Lower lobe of right lung (tissue), 2 donors: Measurements from ENCODE around the gene TMEM256. TPM values are rescaled to one million over a fixed set of nuclear protein-coding genes. Genes with fewer than 3 reads are reported as not detected.

Source experiments
- ATAC-seq, 2 donors: fragments of 200-7000 bp; cut with Tn5 transposase; one replicate each; pipeline ENCODE4 v1.9.1; 2020 to 2022; ENCODE audit warnings: mild to moderate bottlenecking in 2 of 2, moderate library complexity in 2 of 2
- DNase-seq: peaks from one replicate; pipeline ENCODE4 v3.0.0-alpha.2; 2020
- H3K27ac ChIP-seq: fragments of 200-600 bp; one replicate; pipeline ENCODE4 v1.8.0; 2022
- H3K27me3 ChIP-seq: fragments of 200-600 bp; one replicate; pipeline ENCODE4 v1.8.0; 2022; ENCODE audit warnings: low read depth
- H3K36me3 ChIP-seq: fragments of 200-600 bp; one replicate; pipeline ENCODE4 v1.8.0; 2022; ENCODE audit warnings: mild to moderate bottlenecking
- H3K4me1 ChIP-seq: fragments of 200-600 bp; one replicate; pipeline ENCODE4 v1.8.0; 2022
- H3K4me3 ChIP-seq: fragments of 200-600 bp; one replicate; pipeline ENCODE4 v1.8.0; 2022; ENCODE audit warnings: mild to moderate bottlenecking
- H3K9me3 ChIP-seq: fragments of 200-600 bp; one replicate; pipeline ENCODE4 v1.8.0; 2022
- intact Hi-C: fragments of 100-400 bp; cut with DNase I; formaldehyde crosslinking; loops from one replicate; pipeline ENCODE4 v1.11.0; 2022
- total RNA-seq: library from RNA; stranded (reverse); fragmentation: NEBNext Ultra II Directional; extraction: Animal tissue kit (Norgen Biotek cat#: 25700); gene quantifications from one replicate; pipeline ENCODE4 v1.2.1, GENCODE V29; 2021
- TF ChIP-seq, protein P1 (sequence below): fragments of 200-600 bp; IDR thresholded peaks from one replicate; pipeline ENCODE4 v1.8.0; 2022; ENCODE audit warnings: antibody characterized with exemption, mild to moderate bottlenecking
- donor health status: DM: no; HTN: yes; CAD: no; lungs with severe emphysema.

The TMEM256 gene
- total RNA-seq, 1 donor from 2014 or later = 51.2 TPM

GRCh38 chr17:7436556-7437368 is 32.9 kb upstream of the TMEM256 start:
- peaks cover 34% of the 10 kb centered on the region for H3K27me3 ChIP-seq
- intact Hi-C loops = no loop called here
- H3K9me3 ChIP-seq = no peaks in the 10 kb centered on the region
- peak overlapping the region; percentile 81 for H3K27ac ChIP-seq
- H3K36me3 ChIP-seq = no peaks in the 10 kb centered on the region
- ATAC-seq = peak; percentile 87 to 90
- DNase-seq = peak; percentile 90
- peak overlapping the region; percentile 76 for H3K4me3 ChIP-seq
- TF ChIP-seq, protein P1, sequence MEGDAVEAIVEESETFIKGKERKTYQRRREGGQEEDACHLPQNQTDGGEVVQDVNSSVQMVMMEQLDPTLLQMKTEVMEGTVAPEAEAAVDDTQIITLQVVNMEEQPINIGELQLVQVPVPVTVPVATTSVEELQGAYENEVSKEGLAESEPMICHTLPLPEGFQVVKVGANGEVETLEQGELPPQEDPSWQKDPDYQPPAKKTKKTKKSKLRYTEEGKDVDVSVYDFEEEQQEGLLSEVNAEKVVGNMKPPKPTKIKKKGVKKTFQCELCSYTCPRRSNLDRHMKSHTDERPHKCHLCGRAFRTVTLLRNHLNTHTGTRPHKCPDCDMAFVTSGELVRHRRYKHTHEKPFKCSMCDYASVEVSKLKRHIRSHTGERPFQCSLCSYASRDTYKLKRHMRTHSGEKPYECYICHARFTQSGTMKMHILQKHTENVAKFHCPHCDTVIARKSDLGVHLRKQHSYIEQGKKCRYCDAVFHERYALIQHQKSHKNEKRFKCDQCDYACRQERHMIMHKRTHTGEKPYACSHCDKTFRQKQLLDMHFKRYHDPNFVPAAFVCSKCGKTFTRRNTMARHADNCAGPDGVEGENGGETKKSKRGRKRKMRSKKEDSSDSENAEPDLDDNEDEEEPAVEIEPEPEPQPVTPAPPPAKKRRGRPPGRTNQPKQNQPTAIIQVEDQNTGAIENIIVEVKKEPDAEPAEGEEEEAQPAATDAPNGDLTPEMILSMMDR = peak; percentile 87
- H3K4me1 ChIP-seq = peaks cover 56% of the 10 kb centered on the region

- TF ChIP-seq, protein P1 = no peak
- Histone ChIP-seq H3K9me3 (no peaks in the 10 kb centered on the region), H3K36me3 (no peaks in the 10 kb centered on the region), H3K27me3 (peaks cover 28% of the 10 kb centered on the region), H3K27ac (peak overlapping the region; percentile 81), H3K4me1 (peaks cover 56% of the 10 kb centered on the region), H3K4me3 (peak overlapping the region; percentile 76)
- ATAC-seq = peak; percentile 31 to 46
- DNase-seq = peak; percentile 81
- intact Hi-C loops = no loop called here
These were observed 32.0 kb upstream of the TMEM256 start for GRCh38 chr17:7435676-7436555.

DNA sequence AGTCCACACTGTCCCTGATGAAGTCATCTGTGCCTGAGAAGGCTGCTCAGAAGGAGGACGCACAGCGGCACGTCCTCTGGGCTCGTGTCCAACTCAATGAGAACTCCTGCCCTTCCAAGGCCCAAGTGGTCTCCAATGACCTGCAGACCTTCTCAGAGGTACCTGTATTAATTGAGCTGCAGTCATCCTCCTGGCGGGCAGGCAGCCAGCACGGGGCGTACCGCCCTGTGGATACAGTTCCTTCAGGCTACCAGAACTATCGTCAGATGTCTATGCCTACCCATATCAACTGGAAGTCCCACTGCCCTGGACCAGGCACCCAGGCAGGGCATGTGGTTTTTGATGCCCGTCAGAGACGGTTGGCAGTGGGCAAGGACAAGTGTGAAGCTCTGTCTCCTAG is 28.4 kb upstream of the TMEM256 start:
- intact Hi-C loops = no loop called here
- Histone ChIP-seq H3K36me3 (no peaks in the 10 kb centered on the region), H3K9me3 (no peaks in the 10 kb centered on the region), H3K27ac (no peak overlapping the region), H3K4me1 (peaks cover 19% of the 10 kb centered on the region), H3K27me3 (no peaks in the 10 kb centered on the region), H3K4me3 (no peak overlapping the region)
- no peak for DNase-seq
- no peak for ATAC-seq
- TF ChIP-seq, protein P1 = no peak

GRCh38 chr17:7431231-7431630 is 27.3 kb upstream of the TMEM256 start:
- Histone ChIP-seq H3K27ac (no peak overlapping the region), H3K4me3 (no peak overlapping the region), H3K36me3 (no peaks in the 10 kb centered on the region), H3K27me3 (no peaks in the 10 kb centered on the region), H3K4me1 (peaks cover 9% of the 10 kb centered on the region), H3K9me3 (no peaks in the 10 kb centered on the region)
- DNase-seq (no peak), ATAC-seq (no peak)
- TF ChIP-seq, protein P1 = no peak
- intact Hi-C loops = no loop called here

GRCh38 chr17:7429722-7430121 is 25.8 kb upstream of the TMEM256 start:
- no peak for DNase-seq
- no peaks in the 10 kb centered on the region for H3K9me3 ChIP-seq
- TF ChIP-seq, protein P1 = no peak
- H3K27ac ChIP-seq = no peak overlapping the region
- no peak overlapping the region for H3K4me3 ChIP-seq
- intact Hi-C loops = no loop called here
- no peaks in the 10 kb centered on the region for H3K36me3 ChIP-seq
- no peaks in the 10 kb centered on the region for H3K27me3 ChIP-seq
- no peaks in the 10 kb centered on the region for H3K4me1 ChIP-seq
- ATAC-seq = no peak
